Measurements from ENCODE around the gene ZNF681.

ZNF681 gene

DNA sequence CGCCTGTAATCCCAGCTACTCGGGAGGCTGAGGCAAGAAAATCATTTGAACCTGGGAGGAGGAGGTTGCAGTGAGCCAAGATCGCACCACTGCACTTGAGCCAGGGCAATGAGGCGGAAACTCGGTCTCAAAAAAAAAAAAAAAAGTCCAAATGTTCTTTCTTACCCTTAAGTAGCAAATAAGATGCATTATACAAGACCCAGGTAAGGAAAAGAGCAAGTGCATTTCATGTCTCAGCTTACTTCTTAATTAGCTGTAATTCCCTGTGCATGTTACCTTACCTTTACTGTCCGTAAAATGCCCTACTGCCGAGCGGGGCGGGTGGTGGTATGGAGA lies 3.8 kb upstream of the ZNF681 start:
- TF ChIP-seq FOXP2 (optimal IDR thresholded peaks at IDR 0.05; ENCODE audit: borderline replicate concordance, extremely low read depth, extremely low read length, insufficient read depth) = no peak
- no peak for TF ChIP-seq TAF1 (IDR thresholded peaks at IDR 0.05; ENCODE audit: borderline replicate concordance, insufficient read depth, low read length)

DNA sequence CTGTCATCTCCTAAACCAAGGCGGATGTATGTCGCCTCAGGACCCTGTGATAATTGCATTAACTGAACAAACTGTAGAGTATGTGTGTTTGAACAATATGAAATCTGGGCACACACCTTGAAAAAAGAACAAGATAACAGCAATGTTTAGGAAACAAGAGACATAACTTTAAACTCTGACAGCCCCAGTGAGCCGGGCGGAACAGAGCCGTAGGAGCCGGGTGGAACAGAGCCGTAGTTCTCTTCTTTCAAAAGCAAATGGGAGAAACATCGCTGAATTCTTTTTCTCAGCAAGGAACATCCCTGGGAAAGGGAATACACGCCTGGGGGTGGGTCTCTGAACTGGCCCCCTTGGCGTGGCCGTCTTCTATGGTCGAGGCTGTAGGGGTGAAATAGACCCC lies 39.9 kb downstream of the ZNF681 start:
- TF ChIP-seq FOXP2 (optimal IDR thresholded peaks at IDR 0.05; ENCODE audit: borderline replicate concordance, extremely low read depth, extremely low read length, insufficient read depth) = no peak
- TF ChIP-seq, protein P1, sequence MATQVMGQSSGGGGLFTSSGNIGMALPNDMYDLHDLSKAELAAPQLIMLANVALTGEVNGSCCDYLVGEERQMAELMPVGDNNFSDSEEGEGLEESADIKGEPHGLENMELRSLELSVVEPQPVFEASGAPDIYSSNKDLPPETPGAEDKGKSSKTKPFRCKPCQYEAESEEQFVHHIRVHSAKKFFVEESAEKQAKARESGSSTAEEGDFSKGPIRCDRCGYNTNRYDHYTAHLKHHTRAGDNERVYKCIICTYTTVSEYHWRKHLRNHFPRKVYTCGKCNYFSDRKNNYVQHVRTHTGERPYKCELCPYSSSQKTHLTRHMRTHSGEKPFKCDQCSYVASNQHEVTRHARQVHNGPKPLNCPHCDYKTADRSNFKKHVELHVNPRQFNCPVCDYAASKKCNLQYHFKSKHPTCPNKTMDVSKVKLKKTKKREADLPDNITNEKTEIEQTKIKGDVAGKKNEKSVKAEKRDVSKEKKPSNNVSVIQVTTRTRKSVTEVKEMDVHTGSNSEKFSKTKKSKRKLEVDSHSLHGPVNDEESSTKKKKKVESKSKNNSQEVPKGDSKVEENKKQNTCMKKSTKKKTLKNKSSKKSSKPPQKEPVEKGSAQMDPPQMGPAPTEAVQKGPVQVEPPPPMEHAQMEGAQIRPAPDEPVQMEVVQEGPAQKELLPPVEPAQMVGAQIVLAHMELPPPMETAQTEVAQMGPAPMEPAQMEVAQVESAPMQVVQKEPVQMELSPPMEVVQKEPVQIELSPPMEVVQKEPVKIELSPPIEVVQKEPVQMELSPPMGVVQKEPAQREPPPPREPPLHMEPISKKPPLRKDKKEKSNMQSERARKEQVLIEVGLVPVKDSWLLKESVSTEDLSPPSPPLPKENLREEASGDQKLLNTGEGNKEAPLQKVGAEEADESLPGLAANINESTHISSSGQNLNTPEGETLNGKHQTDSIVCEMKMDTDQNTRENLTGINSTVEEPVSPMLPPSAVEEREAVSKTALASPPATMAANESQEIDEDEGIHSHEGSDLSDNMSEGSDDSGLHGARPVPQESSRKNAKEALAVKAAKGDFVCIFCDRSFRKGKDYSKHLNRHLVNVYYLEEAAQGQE (IDR thresholded peaks at IDR 0.05; ENCODE audit: insufficient read depth in 1 of 2, low read depth in 2 of 2, low read length in 2 of 2) = no peak
- TF ChIP-seq POLR2AphosphoS5 (IDR thresholded peaks at IDR 0.05; ENCODE audit: low read depth, low read length) = no peak
- no peak for TF ChIP-seq SIN3A (IDR thresholded peaks at IDR 0.05; ENCODE audit: borderline replicate concordance, insufficient read depth, low read length)
- TF ChIP-seq TAF1 (IDR thresholded peaks at IDR 0.05; ENCODE audit: borderline replicate concordance, insufficient read depth, low read length) = no peak

DNA sequence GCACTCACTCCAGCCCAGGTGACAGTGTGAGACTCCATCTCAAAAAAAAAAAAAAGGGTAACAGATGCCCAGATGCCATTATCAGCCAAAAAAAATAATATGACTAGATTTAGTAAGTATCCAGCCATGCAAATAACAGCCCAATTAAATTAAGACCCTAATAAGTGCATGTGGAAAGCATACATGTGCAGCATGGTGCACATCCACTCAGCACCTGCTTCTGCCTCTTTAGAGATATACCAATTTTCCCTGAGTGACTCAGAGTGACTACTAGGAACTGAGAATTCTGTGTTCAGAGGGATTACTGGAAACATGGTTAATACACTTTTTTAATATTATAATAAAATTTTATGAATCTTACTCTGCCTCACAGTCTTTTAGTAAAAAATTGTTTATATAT lies 41.9 kb downstream of the ZNF681 start:
- no peak for TF ChIP-seq SIN3A (IDR thresholded peaks at IDR 0.05; ENCODE audit: borderline replicate concordance, insufficient read depth, low read length)
- no peak for TF ChIP-seq POLR2AphosphoS5 (IDR thresholded peaks at IDR 0.05; ENCODE audit: low read depth, low read length)
- no peak for TF ChIP-seq FOXP2 (optimal IDR thresholded peaks at IDR 0.05; ENCODE audit: borderline replicate concordance, extremely low read depth, extremely low read length, insufficient read depth)
- TF ChIP-seq, protein P1 (IDR thresholded peaks at IDR 0.05; ENCODE audit: insufficient read depth in 1 of 2, low read depth in 2 of 2, low read length in 2 of 2) = no peak
- TF ChIP-seq TAF1 (IDR thresholded peaks at IDR 0.05; ENCODE audit: borderline replicate concordance, insufficient read depth, low read length) = no peak

DNA sequence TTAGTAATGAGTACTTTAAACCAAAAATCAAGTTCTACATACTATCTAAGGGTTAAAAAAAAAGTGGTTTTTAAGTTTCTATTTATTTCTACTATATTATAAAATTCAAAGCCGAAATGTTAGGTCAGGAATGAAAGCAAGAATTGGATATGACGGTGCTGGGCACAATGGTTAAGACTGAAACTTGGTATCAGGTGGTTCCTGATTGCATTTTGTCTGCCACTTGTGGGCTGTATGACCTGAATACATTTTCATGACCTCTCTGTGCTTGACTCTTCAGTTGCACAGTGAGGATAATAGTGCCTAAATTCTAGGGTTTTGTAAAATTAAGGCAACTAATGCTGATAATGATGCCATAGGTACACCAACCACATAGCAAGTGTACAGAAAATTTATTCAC lies 49.3 kb downstream of the ZNF681 start:
- TF ChIP-seq, protein P1 (IDR thresholded peaks at IDR 0.05; ENCODE audit: insufficient read depth in 1 of 2, low read depth in 2 of 2, low read length in 2 of 2) = no peak
- no peak for TF ChIP-seq TAF1 (IDR thresholded peaks at IDR 0.05; ENCODE audit: borderline replicate concordance, insufficient read depth, low read length)
- no peak for TF ChIP-seq FOXP2 (optimal IDR thresholded peaks at IDR 0.05; ENCODE audit: borderline replicate concordance, extremely low read depth, extremely low read length, insufficient read depth)
- TF ChIP-seq POLR2AphosphoS5 (IDR thresholded peaks at IDR 0.05; ENCODE audit: low read depth, low read length) = no peak
- TF ChIP-seq SIN3A (IDR thresholded peaks at IDR 0.05; ENCODE audit: borderline replicate concordance, insufficient read depth, low read length) = no peak

DNA sequence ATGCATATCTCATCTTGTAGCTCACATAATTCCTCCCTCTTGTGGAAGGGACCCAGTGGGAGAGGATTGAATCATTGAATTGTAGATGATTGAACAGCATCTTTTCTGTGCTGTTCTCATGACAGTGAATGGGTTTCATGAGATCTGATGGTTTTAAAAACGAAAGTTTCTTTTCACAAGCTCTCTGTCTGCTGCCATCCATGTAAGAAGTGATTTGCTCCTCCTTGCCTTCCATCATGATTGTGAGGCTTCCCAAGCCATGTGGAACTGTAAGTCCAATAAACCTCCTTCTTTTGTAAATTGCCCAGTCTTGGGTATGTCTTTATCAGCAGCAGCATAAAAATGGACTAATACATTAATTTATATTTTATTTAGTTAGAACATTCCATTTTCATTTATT lies 52.0 kb downstream of the ZNF681 start:
- TF ChIP-seq POLR2AphosphoS5 (IDR thresholded peaks at IDR 0.05; ENCODE audit: low read depth, low read length) = no peak
- no peak for TF ChIP-seq TAF1 (IDR thresholded peaks at IDR 0.05; ENCODE audit: borderline replicate concordance, insufficient read depth, low read length)
- no peak for TF ChIP-seq FOXP2 (optimal IDR thresholded peaks at IDR 0.05; ENCODE audit: borderline replicate concordance, extremely low read depth, extremely low read length, insufficient read depth)
- TF ChIP-seq, protein P1 (IDR thresholded peaks at IDR 0.05; ENCODE audit: insufficient read depth in 1 of 2, low read depth in 2 of 2, low read length in 2 of 2) = no peak
- no peak for TF ChIP-seq SIN3A (IDR thresholded peaks at IDR 0.05; ENCODE audit: borderline replicate concordance, insufficient read depth, low read length)
